Measurements from ENCODE around the gene TRIM10.
"Not testable (repeated sequence)": the region's sequence is repeated elsewhere in the genome, so short reads cannot be mapped to it uniquely, and the experiment has no call there.

The TRIM10 gene

GRCh38 chr6:30152016-30152673 lies 8.9 kb downstream of the TRIM10 start:
- no peaks in the 10 kb centered on the region for H3K9me3 Mint-ChIP-seq
- no peaks in the 10 kb centered on the region for H3K36me3 Mint-ChIP-seq (ENCODE audit: low read depth)
- no peak overlapping the region for H3K4me3 Mint-ChIP-seq
- no peak overlapping the region for H3K27ac Mint-ChIP-seq
- H3K27me3 Mint-ChIP-seq = peaks cover 38% of the 10 kb centered on the region
- H3K4me1 Mint-ChIP-seq (ENCODE audit: low read depth) = peaks cover 4% of the 10 kb centered on the region
- DNase-seq = no peak

GRCh38 chr6:30151580-30151979 lies 9.4 kb downstream of the TRIM10 start:
- Mint-ChIP-seq H3K27ac (no peak overlapping the region), H3K4me3 (no peak overlapping the region), H3K9me3 (no peaks in the 10 kb centered on the region), H3K4me1 (ENCODE audit: low read depth) (peaks cover 4% of the 10 kb centered on the region), H3K27me3 (peaks cover 38% of the 10 kb centered on the region), H3K36me3 (ENCODE audit: low read depth) (no peaks in the 10 kb centered on the region)
- DNase-seq = no peak

- H3K27me3 Mint-ChIP-seq = peaks cover 36% of the 10 kb centered on the region
- no peak overlapping the region for H3K4me3 Mint-ChIP-seq
- H3K36me3 Mint-ChIP-seq (ENCODE audit: low read depth) = no peaks in the 10 kb centered on the region
- H3K27ac Mint-ChIP-seq = no peak overlapping the region
- no peaks in the 10 kb centered on the region for H3K9me3 Mint-ChIP-seq
- peaks cover 4% of the 10 kb centered on the region for H3K4me1 Mint-ChIP-seq (ENCODE audit: low read depth)
- no peak for DNase-seq
Measured at GRCh38 chr6:30150671-30151395, 10.2 kb downstream of the TRIM10 start.

- no peak for DNase-seq
- peaks cover 37% of the 10 kb centered on the region for H3K27me3 Mint-ChIP-seq
Measured at GRCh38 chr6:30149858-30150550, 11.0 kb downstream of the TRIM10 start.

GRCh38 chr6:30149234-30149633 lies 11.8 kb downstream of the TRIM10 start:
- peaks cover 41% of the 10 kb centered on the region for H3K27me3 Mint-ChIP-seq
- H3K27ac Mint-ChIP-seq = no peak overlapping the region
- H3K4me1 Mint-ChIP-seq (ENCODE audit: low read depth) = peaks cover 4% of the 10 kb centered on the region
- H3K4me3 Mint-ChIP-seq = no peak overlapping the region
- DNase-seq = no peak
- no peaks in the 10 kb centered on the region for H3K9me3 Mint-ChIP-seq
- H3K36me3 Mint-ChIP-seq (ENCODE audit: low read depth) = no peaks in the 10 kb centered on the region

More at GRCh38 chr6:30149858-30150550, 11.0 kb downstream of the TRIM10 start:
- Mint-ChIP-seq H3K4me1 (ENCODE audit: low read depth) (peaks cover 4% of the 10 kb centered on the region), H3K27ac (no peak overlapping the region), H3K4me3 (no peak overlapping the region), H3K36me3 (ENCODE audit: low read depth) (no peaks in the 10 kb centered on the region), H3K9me3 (no peaks in the 10 kb centered on the region)

- Mint-ChIP-seq H3K9me3 (no peaks in the 10 kb centered on the region), H3K27me3 (peaks cover 47% of the 10 kb centered on the region), H3K4me1 (ENCODE audit: low read depth) (peaks cover 4% of the 10 kb centered on the region), H3K27ac (no peak overlapping the region), H3K36me3 (ENCODE audit: low read depth) (no peaks in the 10 kb centered on the region), H3K4me3 (no peak overlapping the region)
- DNase-seq = no peak
Measured at GRCh38 chr6:30147096-30147495, 13.9 kb downstream of the TRIM10 start.

GRCh38 chr6:30145818-30146217 lies 15.2 kb downstream of the TRIM10 start:
- H3K27ac Mint-ChIP-seq = no peak overlapping the region
- DNase-seq = no peak
- H3K27me3 Mint-ChIP-seq = peaks cover 57% of the 10 kb centered on the region
- H3K4me3 Mint-ChIP-seq = no peak overlapping the region
- no peaks in the 10 kb centered on the region for H3K4me1 Mint-ChIP-seq (ENCODE audit: low read depth)
- no peaks in the 10 kb centered on the region for H3K36me3 Mint-ChIP-seq (ENCODE audit: low read depth)
- no peaks in the 10 kb centered on the region for H3K9me3 Mint-ChIP-seq

GRCh38 chr6:30144811-30145210 lies 16.2 kb downstream of the TRIM10 start:
- DNase-seq = no peak
- Mint-ChIP-seq H3K27me3 (peaks cover 60% of the 10 kb centered on the region), H3K27ac (no peak overlapping the region), H3K36me3 (ENCODE audit: low read depth) (no peaks in the 10 kb centered on the region), H3K4me1 (ENCODE audit: low read depth) (no peaks in the 10 kb centered on the region), H3K4me3 (no peak overlapping the region), H3K9me3 (no peaks in the 10 kb centered on the region)

- H3K4me3 Mint-ChIP-seq = no peak overlapping the region
- H3K4me1 Mint-ChIP-seq (ENCODE audit: low read depth) = no peaks in the 10 kb centered on the region
- no peak overlapping the region for H3K27ac Mint-ChIP-seq
- H3K27me3 Mint-ChIP-seq = peaks cover 68% of the 10 kb centered on the region
- no peaks in the 10 kb centered on the region for H3K9me3 Mint-ChIP-seq
- DNase-seq = no peak
- no peaks in the 10 kb centered on the region for H3K36me3 Mint-ChIP-seq (ENCODE audit: low read depth)
Measured at GRCh38 chr6:30143780-30144179, 17.2 kb downstream of the TRIM10 start.

GRCh38 chr6:30142665-30143064 lies 18.3 kb downstream of the TRIM10 start:
- Mint-ChIP-seq H3K9me3 (no peaks in the 10 kb centered on the region), H3K4me3 (no peak overlapping the region), H3K27me3 (peaks cover 72% of the 10 kb centered on the region), H3K27ac (no peak overlapping the region), H3K36me3 (ENCODE audit: low read depth) (no peaks in the 10 kb centered on the region), H3K4me1 (ENCODE audit: low read depth) (no peaks in the 10 kb centered on the region)
- DNase-seq = no peak

- H3K36me3 Mint-ChIP-seq (ENCODE audit: low read depth); H3K4me1 Mint-ChIP-seq (ENCODE audit: low read depth); H3K9me3 Mint-ChIP-seq; H3K27ac Mint-ChIP-seq; H3K4me3 Mint-ChIP-seq; DNase-seq: not testable (repeated sequence)
- H3K27me3 Mint-ChIP-seq = peaks cover 66% of the 10 kb centered on the region
Measured at GRCh38 chr6:30140240-30140639, 20.8 kb downstream of the TRIM10 start.

- Mint-ChIP-seq H3K27ac (no peak overlapping the region), H3K36me3 (ENCODE audit: low read depth) (no peaks in the 10 kb centered on the region), H3K27me3 (peaks cover 64% of the 10 kb centered on the region), H3K4me1 (ENCODE audit: low read depth) (peaks cover 8% of the 10 kb centered on the region), H3K4me3 (no peak overlapping the region), H3K9me3 (no peaks in the 10 kb centered on the region)
- DNase-seq = no peak
Measured at GRCh38 chr6:30136570-30137286, 24.3 kb downstream of the TRIM10 start.

- peaks cover 64% of the 10 kb centered on the region for H3K27me3 Mint-ChIP-seq
- H3K27ac Mint-ChIP-seq = no peak within 1 kb of the TSS
Measured at GRCh38 chr6:30135757-30136156, 25.3 kb downstream of the TRIM10 start, which contains the start of gene TRIM40. Gene TRIM40, plus strand, starts transcription at chr6:30136140. Its CDS starts 897 bp downstream, at chr6:30137037.

GRCh38 chr6:30135147-30135546 lies 25.9 kb downstream of the TRIM10 start:
- no peaks in the 10 kb centered on the region for H3K36me3 Mint-ChIP-seq (ENCODE audit: low read depth)
- H3K4me1 Mint-ChIP-seq (ENCODE audit: low read depth) = peaks cover 18% of the 10 kb centered on the region
- peaks cover 66% of the 10 kb centered on the region for H3K27me3 Mint-ChIP-seq
- no peak overlapping the region for H3K27ac Mint-ChIP-seq
- DNase-seq = no peak
- no peak overlapping the region for H3K4me3 Mint-ChIP-seq
- H3K9me3 Mint-ChIP-seq = no peaks in the 10 kb centered on the region

More at GRCh38 chr6:30135757-30136156, 25.3 kb downstream of the TRIM10 start, which contains the start of gene TRIM40:
- H3K4me3 Mint-ChIP-seq = no peak within 1 kb of the TSS
- H3K4me1 Mint-ChIP-seq (ENCODE audit: low read depth) = peaks cover 12% of the 10 kb centered on the region
- DNase-seq = no peak
- H3K9me3 Mint-ChIP-seq = no peaks in the 10 kb centered on the region
- H3K36me3 Mint-ChIP-seq (ENCODE audit: low read depth) = no peaks in the 10 kb centered on the region

Measured in activated T-cell treated with anti-CD3 and anti-CD28 coated beads, Interleukin-2, amount 50 U/mL, for 24 hours (primary cell).